ENCODE data around the gene SH3BP5.

Gene SH3BP5

DNA sequence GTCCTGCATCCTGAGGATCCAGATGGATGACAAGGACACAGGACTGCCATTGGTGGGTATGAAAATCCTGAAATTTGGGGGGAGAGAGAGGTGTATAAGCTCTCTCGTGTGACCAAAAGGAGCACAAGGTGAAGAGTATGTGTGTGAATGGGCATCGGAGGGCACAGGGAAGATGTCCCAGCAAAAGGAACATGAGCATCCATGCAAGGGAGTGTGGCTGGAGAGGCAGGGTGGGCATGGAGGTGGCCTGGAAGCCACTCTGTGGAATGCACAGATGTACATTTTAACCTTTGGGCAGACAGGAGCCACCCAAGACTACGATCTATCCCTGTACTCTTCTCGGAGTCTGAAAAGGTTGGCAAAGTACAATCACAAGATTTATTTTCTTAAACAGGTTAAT lies 71.9 kb downstream of the SH3BP5 start:
- TF ChIP-seq, protein P1, sequence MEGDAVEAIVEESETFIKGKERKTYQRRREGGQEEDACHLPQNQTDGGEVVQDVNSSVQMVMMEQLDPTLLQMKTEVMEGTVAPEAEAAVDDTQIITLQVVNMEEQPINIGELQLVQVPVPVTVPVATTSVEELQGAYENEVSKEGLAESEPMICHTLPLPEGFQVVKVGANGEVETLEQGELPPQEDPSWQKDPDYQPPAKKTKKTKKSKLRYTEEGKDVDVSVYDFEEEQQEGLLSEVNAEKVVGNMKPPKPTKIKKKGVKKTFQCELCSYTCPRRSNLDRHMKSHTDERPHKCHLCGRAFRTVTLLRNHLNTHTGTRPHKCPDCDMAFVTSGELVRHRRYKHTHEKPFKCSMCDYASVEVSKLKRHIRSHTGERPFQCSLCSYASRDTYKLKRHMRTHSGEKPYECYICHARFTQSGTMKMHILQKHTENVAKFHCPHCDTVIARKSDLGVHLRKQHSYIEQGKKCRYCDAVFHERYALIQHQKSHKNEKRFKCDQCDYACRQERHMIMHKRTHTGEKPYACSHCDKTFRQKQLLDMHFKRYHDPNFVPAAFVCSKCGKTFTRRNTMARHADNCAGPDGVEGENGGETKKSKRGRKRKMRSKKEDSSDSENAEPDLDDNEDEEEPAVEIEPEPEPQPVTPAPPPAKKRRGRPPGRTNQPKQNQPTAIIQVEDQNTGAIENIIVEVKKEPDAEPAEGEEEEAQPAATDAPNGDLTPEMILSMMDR (IDR thresholded peaks at IDR 0.05; ENCODE audit: low read depth, low read length), result no peak
- no peak overlapping the region for H3K4me3 ChIP-seq (ENCODE audit: low read depth, low read length)

DNA sequence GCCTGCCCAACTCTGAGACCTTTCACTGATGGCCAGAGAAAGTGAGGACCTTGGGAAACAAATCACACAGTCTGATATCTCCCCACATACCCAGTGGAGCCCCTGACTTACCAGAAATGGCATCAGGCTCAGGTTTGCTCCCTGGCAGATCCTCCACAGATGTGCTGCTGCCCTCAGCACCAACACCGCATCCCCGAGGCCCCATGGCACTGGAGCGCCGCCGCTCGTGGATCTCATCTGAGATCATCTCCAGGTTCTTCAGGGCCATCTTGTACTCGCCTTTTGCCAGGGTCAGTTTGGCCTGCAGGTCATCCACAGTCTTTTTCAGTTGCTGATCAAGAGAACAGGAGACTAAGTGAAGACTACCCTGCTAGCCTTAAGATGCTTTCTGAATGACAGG lies 73.7 kb downstream of the SH3BP5 start:
- H3K4me3 ChIP-seq (ENCODE audit: low read depth, low read length), result no peak overlapping the region
- TF ChIP-seq, protein P1 (IDR thresholded peaks at IDR 0.05; ENCODE audit: low read depth, low read length), result no peak

DNA sequence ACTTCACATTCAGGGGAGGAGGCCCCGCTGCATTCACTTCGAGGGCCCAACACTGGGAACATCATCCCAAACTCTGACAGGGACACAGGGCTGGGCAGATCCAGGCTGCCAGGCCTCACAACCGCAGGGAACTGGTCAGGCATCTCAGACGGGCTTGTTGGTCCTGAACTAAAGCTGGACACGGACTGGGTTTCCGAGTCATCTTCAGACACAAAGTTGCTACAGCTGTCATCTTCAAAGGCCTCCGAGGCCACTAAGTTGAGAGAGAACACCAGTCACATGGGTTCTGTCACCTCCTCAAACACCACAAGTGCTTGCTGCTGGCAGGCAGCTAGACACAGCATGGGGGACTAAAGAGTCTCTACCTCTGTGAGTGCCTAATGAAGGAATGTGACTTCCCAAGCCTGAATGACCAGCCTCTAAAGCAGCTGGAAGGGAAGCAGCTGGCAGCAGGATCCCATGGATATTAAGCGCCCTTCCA lies 75.5 kb downstream of the SH3BP5 start:
- H3K4me3 ChIP-seq (ENCODE audit: low read depth, low read length), result no peak overlapping the region
- TF ChIP-seq, protein P1 (IDR thresholded peaks at IDR 0.05; ENCODE audit: low read depth, low read length), result no peak

- TF ChIP-seq, protein P1 (IDR thresholded peaks at IDR 0.05; ENCODE audit: low read depth, low read length), result no peak
- H3K4me3 ChIP-seq (ENCODE audit: low read depth, low read length), result no peak overlapping the region
These were observed 77.2 kb downstream of the SH3BP5 start for GRCh38 chr3:15255215-15255614.

DNA sequence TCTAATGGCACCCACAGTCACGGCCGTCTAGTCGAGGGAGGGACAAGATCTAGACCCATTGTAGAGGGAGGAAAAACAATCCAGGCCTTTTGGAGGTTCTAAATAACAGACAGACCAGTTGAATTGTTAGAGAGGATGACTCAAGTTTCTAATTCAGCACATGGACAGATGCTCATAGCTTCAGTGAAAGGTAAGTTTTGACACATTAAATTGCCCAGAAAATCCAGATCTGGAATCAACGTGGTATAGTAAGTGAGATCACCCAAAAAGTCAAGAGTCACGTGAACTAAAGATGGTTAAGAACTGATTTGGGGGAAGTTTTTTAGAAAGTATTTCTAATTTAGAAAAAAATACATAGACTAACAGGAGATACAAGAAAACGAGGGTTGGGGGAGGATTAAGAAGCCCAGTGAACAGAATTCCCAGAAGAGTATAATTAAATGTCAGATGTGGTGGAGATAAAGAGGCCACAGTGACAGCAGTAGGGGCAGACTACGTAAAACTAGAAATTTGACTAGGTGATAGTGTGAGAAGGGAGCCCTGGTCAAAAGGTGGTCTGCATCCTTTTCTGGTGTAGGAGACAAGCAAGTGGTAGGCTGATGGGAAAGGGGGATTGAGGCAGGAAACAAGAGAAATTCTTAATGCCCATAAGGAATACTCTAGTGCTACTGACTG lies 79.2 kb downstream of the SH3BP5 start:
- no peak overlapping the region for H3K4me3 ChIP-seq (ENCODE audit: low read depth, low read length)
- TF ChIP-seq, protein P1 (IDR thresholded peaks at IDR 0.05; ENCODE audit: low read depth, low read length), result no peak

GRCh38 chr3:15246186-15246585 lies 86.2 kb downstream of the SH3BP5 start:
- TF ChIP-seq, protein P1 (IDR thresholded peaks at IDR 0.05; ENCODE audit: low read depth, low read length), result no peak

DNA sequence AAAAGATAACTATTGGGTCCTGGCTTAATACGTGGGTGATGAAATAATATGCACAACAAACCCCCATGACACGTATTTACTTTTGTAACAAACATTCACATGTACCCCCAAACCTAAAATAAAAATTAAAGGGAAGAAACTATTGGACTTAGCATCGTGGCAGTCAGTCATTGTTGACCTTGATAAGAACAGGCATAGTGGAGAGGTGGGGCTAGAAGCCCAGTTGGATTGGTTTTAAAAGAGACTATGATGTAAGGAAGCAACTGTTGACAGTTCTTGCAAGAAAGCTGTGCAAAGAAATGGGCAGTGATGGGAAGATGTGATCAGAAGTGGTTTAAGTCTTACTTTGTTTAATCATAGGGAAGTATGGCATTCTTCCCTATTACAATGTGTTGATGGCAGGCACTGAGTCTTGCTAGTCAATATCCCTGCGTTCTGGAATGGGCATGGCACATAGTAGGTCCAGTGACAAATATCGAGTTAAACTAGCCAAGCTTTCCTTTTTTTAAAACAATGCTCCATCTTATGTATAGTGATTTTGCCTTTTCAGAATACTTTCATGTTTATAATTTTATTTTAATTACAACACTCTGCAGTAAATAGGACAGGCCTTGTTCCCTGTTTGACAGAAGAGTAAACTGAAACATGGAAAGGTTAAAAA lies 88.4 kb downstream of the SH3BP5 start:
- TF ChIP-seq, protein P1 (IDR thresholded peaks at IDR 0.05; ENCODE audit: low read depth, low read length), result no peak
- H3K4me3 ChIP-seq (ENCODE audit: low read depth, low read length), result no peak overlapping the region

More at GRCh38 chr3:15246186-15246585, 86.2 kb downstream of the SH3BP5 start:
- H3K4me3 ChIP-seq (ENCODE audit: low read depth, low read length), result no peak overlapping the region
